Fibroblast of skin of abdomen (primary cell): ENCODE measurements around the gene PHF1.
A peak's percentile ranks its signal among the peaks of the same experiment; 100 is the strongest.
"Not testable (repeated sequence)": the region's sequence is repeated elsewhere in the genome, so short reads cannot be mapped to it uniquely, and the experiment has no call there.

ENCODE experiments used
- DNase-seq: peaks from one replicate; pipeline ENCODE4 v3.0.0-alpha.2; 2013

PHF1 gene

DNA sequence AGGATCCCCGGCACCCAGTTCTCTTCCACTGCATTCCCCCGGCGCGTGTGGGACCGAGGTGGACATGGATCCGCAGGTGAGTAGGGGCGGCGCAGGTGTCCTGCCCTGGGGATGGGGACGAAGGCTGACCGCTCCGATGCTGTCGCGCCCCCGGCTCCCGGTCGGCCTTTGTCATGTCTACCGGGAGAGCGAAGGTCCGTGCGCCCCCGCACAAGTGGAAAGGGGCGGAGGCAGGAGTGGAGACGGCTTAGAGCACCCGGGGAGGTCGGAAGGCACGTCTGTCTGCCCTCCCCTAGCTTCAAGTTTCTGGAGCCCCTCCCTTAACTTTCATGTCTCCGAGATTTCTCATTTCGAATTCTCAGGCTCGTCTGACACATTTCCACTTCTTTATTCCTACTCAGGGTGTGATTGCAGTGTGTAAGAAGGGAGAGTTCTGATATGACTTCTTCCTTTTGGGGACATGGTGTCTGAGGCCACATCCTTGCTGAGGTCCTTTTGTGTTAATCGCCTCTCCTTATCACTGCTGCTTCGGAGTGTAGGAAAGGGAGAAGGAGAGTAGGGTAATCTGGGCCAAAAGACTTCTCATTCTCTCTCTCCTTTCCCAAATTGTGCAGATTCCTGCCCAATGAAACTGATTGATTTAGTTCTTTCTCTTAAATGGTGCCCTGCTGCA is 18.8 kb upstream of the PHF1 start:
- DNase-seq: peak; percentile 21

DNA sequence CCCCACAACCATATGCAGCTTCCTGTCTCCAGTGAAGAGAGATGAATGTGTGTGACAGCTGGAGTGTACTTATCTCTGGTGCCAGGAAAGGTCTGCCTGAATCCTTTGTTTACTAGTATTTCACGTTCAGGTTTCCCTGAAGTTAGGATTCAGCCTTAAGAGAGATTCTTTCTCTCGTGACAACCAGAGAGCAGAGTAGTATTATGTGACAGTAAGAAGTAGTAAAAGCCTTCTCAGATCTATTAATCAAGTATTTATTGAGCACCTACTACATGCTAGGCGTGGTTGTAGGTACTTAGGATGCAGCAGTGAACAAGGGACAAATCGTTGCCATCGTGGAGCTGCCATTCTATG is 18.2 kb upstream of the PHF1 start:
- DNase-seq: no peak

DNA sequence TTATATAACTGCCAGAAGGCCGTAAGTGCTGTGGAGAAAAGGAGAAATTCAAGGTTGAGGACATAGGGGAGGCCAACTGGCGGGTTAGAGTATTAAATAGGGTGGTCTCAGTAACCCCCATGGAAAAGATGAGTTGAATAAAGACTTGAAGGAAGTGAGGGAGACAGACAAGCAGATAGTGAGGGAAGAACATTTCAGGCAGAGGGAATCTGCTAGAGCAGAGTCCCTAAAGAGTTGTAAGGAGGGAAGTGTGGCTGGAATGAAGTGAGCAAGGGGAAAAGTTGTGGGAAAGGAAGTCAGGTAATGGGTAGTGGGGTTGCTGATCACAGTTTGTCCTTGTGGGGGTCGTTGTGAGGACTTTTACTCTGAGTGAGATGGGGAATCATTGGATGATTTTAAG is 17.8 kb upstream of the PHF1 start:
- DNase-seq: no peak

DNA sequence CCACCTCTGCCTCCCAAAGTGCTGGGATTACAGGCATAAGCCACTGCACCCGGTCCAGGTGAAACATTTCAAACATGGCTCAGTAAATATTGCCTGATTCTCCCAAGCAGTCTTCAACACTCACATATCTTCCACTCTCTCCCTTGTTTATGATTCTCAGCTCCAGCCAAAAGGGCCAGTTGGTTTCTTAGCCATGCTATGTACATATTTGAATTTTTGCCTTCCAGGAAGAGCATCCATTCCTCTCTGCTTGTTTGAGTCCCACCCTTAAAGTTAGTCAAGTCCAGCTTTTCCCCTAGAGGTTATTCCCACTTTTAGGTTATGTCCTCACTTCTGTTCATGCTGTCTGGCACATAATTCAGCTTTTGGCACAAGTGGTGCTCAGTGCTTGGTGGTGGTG is 13.3 kb upstream of the PHF1 start:
- DNase-seq: no peak

DNA sequence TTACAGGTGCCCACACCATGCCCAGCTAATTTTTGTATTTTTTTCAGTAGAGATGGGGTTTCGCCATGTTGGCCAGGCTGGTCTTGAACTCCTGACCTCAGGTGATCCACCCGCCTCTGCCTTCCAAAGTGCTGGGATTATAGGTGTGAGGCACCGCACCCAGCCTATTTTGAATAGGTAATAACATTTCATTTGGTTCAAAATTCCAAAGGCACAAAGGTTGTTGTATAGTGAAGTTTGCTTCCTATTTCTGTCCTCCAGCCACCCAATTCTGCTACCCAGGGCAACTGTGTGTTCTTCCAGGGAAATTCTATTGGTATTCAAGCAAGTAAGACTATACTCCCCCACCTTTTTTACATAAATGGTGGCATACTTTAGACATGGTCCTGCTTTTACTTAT is 12.2 kb upstream of the PHF1 start:
- not testable (repeated sequence) for DNase-seq

DNA sequence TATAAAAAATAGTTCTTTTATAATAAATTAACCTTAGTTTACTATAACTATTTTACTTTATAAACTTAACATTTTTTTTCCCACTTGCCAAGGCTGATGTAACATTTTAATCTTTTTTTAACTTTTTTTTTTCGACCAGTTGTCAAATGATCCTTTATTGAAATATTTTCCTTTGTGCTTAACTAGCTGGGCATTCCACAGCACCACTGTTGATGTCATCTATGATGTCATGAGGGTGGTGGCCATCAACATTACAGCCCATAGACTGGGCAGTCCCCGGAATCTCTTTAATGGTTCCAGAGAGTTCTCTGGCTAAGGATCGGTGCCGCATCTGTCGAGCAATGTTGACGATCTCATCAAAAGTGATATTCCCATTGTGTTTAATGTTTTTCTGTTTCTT is 10.9 kb upstream of the PHF1 start:
- not testable (repeated sequence) for DNase-seq

DNA sequence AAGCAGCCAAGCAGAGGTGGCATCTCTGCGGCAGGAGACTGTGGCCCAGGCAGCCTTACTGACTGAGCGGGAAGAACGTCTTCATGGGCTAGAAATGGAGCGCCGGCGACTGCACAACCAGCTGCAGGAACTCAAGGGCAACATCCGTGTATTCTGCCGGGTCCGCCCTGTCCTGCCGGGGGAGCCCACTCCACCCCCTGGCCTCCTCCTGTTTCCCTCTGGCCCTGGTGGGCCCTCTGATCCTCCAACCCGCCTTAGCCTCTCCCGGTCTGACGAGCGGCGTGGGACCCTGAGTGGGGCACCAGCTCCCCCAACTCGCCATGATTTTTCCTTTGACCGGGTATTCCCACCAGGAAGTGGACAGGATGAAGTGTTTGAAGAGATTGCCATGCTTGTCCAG is 5.9 kb upstream of the PHF1 start:
- no peak for DNase-seq

DNA sequence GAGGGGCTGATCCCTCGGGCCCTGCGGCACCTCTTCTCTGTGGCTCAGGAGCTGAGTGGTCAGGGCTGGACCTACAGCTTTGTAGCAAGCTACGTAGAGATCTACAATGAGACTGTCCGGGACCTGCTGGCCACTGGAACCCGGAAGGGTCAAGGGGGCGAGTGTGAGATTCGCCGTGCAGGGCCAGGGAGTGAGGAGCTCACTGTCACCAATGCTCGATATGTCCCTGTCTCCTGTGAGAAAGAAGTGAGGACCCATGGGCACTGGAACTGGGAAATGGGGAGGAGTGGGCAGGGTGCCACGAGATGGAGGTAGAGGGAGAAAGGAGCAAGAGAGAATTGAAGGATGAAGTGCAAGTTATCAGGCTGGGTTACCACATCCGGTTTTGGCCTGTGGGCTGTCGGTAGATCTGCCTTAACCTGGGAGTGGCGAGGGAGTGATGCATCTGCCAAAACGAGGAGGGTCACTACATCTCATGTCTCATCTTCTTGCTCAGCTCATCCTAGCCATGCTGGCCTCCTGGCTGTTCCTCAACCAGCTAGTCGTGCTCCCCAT is 5.4 kb upstream of the PHF1 start:
- no peak for DNase-seq

DNA sequence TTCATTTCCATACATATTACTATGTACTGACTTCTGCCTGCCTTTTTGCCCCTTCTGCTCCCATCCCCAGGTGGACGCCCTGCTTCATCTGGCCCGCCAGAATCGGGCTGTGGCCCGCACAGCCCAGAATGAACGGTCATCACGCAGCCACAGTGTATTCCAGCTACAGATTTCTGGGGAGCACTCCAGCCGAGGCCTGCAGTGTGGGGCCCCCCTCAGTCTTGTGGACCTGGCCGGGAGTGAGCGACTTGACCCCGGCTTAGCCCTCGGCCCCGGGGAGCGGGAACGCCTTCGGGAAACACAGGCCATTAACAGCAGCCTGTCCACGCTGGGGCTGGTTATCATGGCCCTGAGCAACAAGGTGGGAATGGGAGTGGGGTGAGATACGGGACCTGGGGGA is 4.7 kb upstream of the PHF1 start:
- DNase-seq: no peak

DNA sequence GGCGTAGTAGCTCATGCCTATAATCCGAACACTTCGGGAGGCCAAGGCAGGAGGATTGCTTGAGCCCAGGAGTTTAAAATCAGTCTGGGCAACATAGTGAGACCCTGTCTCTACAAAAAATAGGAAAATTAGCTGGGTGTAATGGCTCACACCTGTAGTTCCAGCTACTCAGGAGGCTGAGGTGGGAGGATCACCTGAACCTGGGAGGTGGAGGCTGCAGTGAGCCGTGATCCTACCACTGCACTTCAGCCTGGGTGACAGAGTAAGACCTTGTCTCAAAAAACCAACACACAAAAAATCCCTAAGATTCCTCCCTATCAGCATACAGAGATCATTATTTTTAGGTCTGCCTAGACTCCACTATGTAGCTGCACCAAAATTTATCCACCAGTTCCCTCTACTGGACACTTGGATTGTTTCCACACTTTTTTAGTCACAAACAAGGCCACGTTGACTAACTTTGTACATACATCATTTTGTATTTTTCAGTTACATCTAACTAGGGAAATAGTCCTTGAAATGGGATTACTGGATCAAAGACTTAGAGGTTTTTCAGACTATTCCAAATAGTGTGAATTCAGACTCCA is 3.6 kb upstream of the PHF1 start:
- no peak for DNase-seq

DNA sequence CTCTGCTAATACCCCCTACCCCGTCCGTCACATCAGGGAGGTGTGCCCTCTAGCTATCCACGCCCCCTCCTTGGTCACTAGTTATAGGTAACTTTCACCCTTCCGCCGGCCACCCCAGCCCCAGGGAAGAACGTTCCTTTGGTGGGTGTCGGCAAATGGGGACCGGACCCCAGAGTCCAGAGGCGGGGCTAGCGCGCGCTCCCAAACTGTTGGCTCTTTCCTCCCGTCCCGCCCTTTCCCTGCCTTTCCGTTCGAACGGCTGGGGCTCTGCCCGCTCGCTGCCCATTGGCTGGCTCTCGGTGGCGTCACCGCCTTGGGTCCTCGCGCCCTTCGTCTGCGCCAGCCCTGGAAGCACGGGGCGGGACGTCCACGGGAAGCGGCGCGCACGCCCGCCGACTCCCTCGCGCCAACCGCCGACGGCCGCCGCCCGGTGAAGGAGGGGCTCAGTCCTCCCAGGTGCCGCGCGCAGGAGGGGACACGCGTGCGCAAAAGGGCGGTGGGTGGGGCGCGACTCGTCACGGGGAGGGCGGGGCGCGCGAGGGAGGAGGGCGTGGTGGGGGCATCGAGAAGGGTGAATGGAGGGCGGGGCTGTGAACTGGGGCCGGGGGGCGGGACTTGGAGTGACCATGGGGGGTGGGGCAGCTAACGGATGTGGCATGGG is 634 bp upstream of the PHF1 start:
- DNase-seq: peak; percentile 98

DNA sequence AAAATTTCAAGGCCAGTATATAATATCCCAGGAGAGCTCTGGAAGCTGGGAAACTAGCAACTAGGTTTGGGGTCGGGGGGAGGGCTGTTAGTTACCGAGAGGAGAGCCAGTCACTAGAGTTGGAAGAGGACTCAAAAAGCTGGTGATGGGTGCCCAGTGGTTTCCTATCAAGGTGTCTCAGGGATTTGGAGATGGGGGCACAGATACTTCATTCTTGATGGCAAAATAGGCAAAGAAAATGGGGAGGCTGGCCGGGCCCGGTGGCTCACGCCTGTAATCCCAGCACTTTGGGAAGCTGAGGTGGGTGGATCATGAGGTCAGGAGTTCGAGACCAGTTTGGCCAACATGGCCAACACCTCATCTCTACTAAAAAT is 805 bp downstream of the PHF1 start:
- no peak for DNase-seq

DNA sequence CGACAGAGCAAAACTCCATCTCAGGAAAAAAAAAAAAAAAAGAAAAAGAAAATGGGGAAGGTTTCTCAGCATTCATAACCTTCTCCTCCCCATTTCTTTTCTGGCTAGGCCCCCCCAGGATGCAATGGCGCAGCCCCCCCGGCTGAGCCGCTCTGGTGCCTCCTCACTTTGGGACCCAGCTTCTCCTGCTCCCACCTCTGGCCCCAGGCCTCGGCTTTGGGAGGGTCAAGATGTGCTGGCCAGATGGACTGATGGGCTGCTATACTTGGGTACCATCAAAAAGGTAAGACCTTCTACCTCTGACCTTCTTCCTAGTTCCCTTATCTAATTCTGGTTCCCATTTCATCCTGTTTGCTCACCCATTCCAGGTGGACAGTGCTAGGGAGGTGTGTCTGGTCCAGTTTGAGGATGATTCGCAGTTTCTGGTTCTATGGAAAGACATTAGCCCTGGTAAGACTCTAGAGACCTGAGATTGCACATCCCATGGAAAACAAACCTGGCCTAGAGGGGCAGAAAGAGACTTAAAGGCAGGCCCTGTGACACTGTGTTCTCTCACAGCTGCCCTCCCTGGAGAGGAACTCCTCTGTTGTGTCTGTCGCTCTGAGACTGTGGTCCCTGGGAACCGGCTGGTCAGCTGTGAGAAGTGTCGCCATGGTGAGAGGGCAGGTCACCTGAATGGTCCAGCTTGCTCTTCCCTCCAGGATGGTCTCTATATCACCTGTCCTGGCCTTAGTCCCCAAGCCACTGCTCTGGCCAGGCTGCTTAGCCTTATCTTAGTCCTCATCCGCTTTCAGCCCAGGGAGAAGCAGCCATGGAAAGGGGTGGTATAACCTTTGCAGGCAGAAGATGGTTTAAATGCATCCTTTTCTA is 1.6 kb downstream of the PHF1 start:
- no peak for DNase-seq

DNA sequence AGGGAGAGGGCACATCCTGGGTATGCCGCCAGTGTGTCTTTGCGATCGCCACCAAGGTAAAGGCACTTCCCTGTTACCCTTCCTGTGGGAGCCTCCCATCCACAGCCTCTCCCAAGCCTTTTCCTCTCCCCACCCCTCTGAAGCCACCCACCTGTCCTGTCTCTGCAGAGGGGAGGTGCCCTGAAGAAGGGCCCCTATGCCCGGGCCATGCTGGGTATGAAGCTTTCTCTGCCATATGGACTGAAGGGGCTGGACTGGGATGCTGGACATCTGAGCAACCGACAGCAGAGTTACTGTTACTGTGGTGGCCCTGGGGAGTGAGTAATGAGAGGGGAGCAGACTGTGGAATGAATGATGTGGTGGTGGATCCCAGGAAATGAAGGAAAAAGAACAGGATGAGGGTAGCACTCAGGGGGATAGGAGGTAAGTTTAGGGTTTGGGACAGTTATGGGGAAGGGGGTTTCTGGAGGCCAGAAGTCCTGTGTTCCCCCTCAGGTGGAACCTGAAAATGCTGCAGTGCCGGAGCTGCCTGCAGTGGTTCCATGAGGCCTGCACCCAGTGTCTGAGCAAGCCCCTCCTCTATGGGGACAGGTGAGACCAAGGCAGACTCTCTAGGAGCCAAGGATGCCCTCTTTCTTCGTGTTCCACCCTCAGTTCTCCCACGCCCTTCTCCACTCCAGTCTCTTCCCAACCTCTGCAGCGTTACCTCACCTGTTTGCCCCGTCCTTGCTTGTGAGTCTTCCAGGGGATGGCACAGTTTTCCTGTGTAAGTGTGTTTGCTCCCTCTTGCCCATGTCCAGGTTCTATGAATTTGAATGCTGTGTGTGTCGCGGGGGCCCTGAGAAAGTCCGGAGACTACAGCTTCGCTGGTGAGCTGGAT is 2.7 kb downstream of the PHF1 start:
- no peak for DNase-seq

DNA sequence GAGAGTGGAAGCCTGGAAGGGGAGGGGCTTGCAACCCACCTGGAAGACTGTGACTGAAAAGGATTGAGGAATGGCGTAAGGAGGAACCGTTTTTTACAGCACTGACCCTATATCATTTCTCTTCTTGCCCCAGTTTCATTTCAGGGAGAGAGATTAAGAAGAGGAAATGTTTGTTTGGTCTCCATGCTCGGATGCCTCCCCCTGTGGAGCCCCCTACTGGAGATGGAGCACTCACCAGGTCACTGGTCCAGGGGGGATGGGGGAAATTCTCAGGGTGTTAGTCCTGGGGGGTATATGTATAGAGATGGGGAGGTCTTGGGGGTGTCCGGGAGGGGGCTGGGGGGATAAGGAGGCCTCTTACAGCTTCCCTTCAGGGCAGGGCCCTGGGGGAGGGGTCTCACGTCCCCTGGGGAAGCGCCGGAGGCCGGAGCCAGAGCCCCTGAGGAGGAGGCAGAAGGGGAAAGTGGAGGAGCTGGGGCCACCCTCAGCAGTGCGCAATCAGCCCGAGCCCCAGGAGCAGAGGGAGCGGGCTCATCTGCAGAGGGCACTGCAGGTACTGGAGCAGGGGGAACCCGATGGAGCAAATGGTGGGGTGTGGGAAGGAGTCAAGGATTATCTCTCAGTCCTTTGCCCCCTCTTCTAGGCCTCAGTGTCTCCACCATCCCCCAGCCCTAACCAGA is 3.9 kb downstream of the PHF1 start:
- DNase-seq: no peak

DNA sequence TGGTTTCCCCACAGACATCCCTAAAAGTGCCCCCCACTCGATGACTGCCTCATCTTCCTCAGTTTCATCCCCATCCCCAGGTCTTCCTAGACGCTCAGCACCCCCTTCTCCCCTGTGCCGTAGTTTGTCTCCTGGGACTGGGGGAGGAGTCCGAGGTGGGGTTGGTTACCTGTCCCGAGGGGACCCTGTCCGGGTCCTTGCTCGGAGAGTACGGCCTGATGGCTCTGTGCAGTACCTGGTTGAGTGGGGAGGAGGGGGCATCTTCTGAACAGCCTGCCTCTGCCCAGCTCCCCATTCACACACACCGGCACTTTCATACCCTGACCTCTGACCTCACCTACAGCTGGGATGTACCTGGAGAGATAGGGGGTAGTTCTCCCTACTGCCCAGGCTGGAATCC is 5.0 kb downstream of the PHF1 start:
- DNase-seq: no peak

DNA sequence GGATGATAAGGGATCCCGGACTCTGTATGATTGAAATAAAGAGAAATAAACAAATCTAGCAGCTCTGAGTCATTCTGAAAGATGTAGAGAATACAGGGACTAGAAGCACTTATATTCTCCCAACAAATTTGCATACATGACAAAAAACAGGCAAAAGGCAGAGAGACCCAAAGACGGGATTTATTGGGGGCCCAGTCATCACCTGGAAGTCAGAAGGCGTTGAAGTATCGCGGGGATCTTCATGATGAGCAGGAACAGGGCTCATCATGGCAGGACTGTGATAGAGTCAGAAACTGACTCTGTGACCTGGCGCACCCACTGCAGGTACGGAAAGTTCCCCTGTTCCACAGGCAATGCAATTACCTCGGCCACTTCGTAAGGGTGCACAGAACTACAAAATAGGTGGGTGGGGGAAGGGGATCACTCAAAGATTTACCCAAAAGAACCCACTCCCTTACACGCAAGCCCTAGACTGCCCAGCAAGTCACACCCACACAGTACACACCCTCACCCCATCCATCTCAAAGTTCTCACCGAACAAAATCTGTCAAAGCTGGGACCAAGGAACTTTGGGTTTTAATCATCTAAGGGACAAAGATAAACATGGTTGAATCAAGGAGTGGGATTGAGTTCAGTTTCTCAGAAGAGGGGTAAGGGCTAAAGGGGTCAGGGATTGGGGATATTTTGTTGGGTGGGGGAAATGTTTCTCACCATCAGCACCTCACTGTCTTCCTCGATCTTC is 5.7 kb downstream of the PHF1 start:
- DNase-seq: no peak

DNA sequence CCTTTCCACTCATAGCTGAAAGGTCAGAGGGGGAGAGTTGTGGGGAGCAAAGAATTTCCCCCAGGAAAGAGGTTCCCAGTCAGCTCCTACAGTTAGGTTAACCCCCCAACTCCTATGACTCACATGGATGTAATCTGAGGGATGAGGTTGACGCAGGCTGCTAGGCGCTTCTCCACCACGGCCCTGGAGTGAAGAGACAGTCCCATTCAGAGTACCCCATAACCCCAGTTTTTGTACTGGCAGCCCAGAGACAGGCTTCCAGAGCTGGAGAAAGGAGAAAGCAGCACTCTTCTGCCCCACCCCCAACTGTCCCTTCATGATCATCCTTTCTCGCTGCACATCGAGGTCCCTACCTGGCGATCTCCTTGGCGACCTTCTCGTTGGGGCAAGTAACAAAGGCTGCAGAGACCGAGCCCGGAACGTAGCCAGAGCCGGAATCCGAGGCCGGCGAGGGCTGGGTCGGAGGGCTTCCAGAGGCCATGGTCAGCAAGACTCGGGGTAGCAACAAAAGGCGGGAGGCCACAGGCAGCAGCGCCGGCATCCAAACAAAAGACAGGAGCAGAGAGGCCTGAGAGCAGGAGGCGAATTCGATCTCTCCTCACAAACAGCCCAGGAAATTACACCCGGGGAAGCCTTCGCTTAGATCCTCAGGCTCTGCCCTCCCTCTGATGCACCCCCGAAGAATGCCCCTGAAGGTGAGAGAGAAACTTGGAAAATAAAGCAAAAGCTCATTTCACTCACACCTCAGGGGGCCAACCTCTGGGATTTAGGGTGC is 6.5 kb downstream of the PHF1 start:
- DNase-seq: peak; percentile 91

DNA sequence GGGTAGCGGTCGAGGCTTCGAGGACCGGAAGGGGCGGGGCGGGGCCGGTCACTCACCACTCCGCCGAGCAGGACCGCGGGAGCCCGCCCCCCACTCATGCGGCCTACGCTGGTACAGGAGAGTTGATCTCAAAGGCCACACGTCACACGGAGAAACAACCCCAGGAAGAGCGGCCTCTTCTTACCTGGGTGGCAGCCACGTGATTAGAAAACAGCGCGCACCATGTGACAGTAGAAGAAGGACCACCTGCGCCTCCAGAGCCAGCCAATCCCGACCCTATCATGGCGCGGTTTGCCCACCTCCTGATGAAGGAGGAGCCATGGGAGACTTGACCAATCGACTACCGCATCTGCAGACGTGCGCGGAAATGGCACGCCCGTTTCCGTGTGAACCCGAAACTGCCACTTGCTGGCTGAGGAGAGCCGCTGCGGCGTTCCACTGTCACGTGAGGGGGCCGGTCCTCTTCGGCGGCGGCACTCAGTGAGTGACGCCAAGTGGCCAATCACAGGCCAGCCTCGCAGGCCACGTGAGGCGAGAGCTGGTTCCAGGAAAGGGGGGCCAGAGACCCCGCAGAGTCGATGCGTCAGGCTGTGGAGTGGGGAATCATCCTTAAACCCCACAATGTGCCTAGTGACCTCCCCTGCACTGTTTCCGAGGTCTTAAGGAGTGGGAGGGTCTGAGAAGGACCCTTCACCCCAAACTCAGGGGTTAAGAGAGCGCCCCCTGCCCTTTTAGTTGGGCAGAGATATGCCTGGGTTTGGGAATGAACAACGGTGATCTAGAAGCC is 7.3 kb downstream of the PHF1 start, which contains the start of gene CUTA:
TSS of gene CUTA (minus strand) at position 205 of the 787 bp plus-strand sequence. CDS start at position 98, 107 bp downstream.
- peak; percentile 100 for DNase-seq
